ENCODE results near the gene DCTN2.
A peak's percentile ranks its signal among the peaks of the same experiment; 100 is the strongest.
"Not testable (repeated sequence)": the region's sequence is repeated elsewhere in the genome, so short reads cannot be mapped to it uniquely, and the experiment has no call there.

The DCTN2 gene

GRCh38 chr12:57590864-57591781 is 44.1 kb upstream of the DCTN2 start, which contains the start of gene PIP4K2C:
Gene PIP4K2C (plus strand): TSS chr12:57591192. CDS start chr12:57591290, 98 bp downstream.
- H3K9ac ChIP-seq (ENCODE audit: low read depth, low read length, poor library complexity): peak within 1 kb of the TSS; percentile 53
- H3K14ac ChIP-seq (ENCODE audit: low read length): no peak within 1 kb of the TSS
- H3K27me3 ChIP-seq (ENCODE audit: control insufficient read depth in 3 of 3, insufficient read depth in 3 of 3, low read depth in 1 of 3, low read length in 3 of 3): no peaks in the 10 kb centered on the region
- peak within 1 kb of the TSS; percentile 55 for H3K18ac ChIP-seq (ENCODE audit: low read length)
- no peaks in the 10 kb centered on the region for H3K9me3 ChIP-seq (replicated peaks in 1 of 2; ENCODE audit: control insufficient read depth in 2 of 2, insufficient read depth in 1 of 2, low read depth in 1 of 2, low read length in 2 of 2)
- H3K27ac ChIP-seq (replicated peaks; ENCODE audit: low read length): no peak within 1 kb of the TSS
- H3K79me1 ChIP-seq (ENCODE audit: low read depth, low read length): no peaks in the 10 kb centered on the region
- peak within 1 kb of the TSS; percentile 83 for H3K23ac ChIP-seq (ENCODE audit: low read depth, low read length, poor library complexity)
- WGBS, 2 donors (ENCODE audit: extremely low coverage in 2 of 2, insufficient read length in 2 of 2, insufficient replicate concordance in 1 of 2): no CpG with 5 or more reads among the region's 69 CpGs
- H3K36me3 ChIP-seq (replicated peaks in 1 of 2; ENCODE audit: control insufficient read depth in 2 of 2, insufficient read depth in 2 of 2, low read length in 2 of 2): peaks cover 2 to 12% of the 10 kb centered on the region in 2 donors
- H3K4me3 ChIP-seq (ENCODE audit: low read length in 2 of 2): peak within 1 kb of the TSS; percentile 77 to 93
- H3K4me1 ChIP-seq (ENCODE audit: control insufficient read depth in 2 of 2, insufficient read depth in 1 of 2, low read depth in 1 of 2, low read length in 2 of 2): peaks cover 5 to 6% of the 10 kb centered on the region in 2 donors
- H2AK5ac ChIP-seq (ENCODE audit: low read depth, low read length): no peak within 1 kb of the TSS
- H3K4ac ChIP-seq (ENCODE audit: low read length): no peak within 1 kb of the TSS
- H3K4me2 ChIP-seq (ENCODE audit: insufficient read depth, low read length, poor library complexity, severe bottlenecking): peak within 1 kb of the TSS; percentile 85
- H2BK5ac ChIP-seq (ENCODE audit: low read length): no peak within 1 kb of the TSS
- H2BK15ac ChIP-seq (ENCODE audit: low read length): no peak within 1 kb of the TSS
- DNase-seq (ENCODE audit: low spot score): peak; percentile 63
- no peak within 1 kb of the TSS for H2BK120ac ChIP-seq (ENCODE audit: low read depth, low read length)
- H4K8ac ChIP-seq (ENCODE audit: low read depth, low read length): no peak within 1 kb of the TSS
- peak within 1 kb of the TSS; percentile 97 for H2AFZ ChIP-seq (ENCODE audit: low read length)
- no peak within 1 kb of the TSS for H4K91ac ChIP-seq (ENCODE audit: low read depth, low read length, poor library complexity)
- no peak within 1 kb of the TSS for H2BK12ac ChIP-seq (ENCODE audit: low read length)

GRCh38 chr12:57590479-57590863 is 43.5 kb upstream of the DCTN2 start:
- no peaks in the 10 kb centered on the region for H3K79me1 ChIP-seq (ENCODE audit: low read depth, low read length)
- H4K91ac ChIP-seq (ENCODE audit: low read depth, low read length, poor library complexity): no peak overlapping the region
- H2BK15ac ChIP-seq (ENCODE audit: low read length): no peak overlapping the region
- WGBS, 2 donors (ENCODE audit: extremely low coverage in 2 of 2, insufficient read length in 2 of 2, insufficient replicate concordance in 1 of 2): no CpG with 5 or more reads among the region's 2 CpGs
- H3K27me3 ChIP-seq (ENCODE audit: control insufficient read depth in 3 of 3, insufficient read depth in 3 of 3, low read depth in 1 of 3, low read length in 3 of 3): no peaks in the 10 kb centered on the region
- peak overlapping the region; percentile 77 to 93 for H3K4me3 ChIP-seq (ENCODE audit: low read length in 2 of 2)
- no peak overlapping the region for H2BK120ac ChIP-seq (ENCODE audit: low read depth, low read length)
- peak overlapping the region; percentile 97 for H2AFZ ChIP-seq (ENCODE audit: low read length)
- H2BK12ac ChIP-seq (ENCODE audit: low read length): no peak overlapping the region
- H3K9me3 ChIP-seq (replicated peaks in 1 of 2; ENCODE audit: control insufficient read depth in 2 of 2, insufficient read depth in 1 of 2, low read depth in 1 of 2, low read length in 2 of 2): no peaks in the 10 kb centered on the region
- no peak overlapping the region for H4K8ac ChIP-seq (ENCODE audit: low read depth, low read length)
- H3K18ac ChIP-seq (ENCODE audit: low read length): no peak overlapping the region
- peaks cover 5 to 6% of the 10 kb centered on the region in 2 donors for H3K4me1 ChIP-seq (ENCODE audit: control insufficient read depth in 2 of 2, insufficient read depth in 1 of 2, low read depth in 1 of 2, low read length in 2 of 2)
- H3K27ac ChIP-seq (replicated peaks; ENCODE audit: low read length): no peak overlapping the region
- H2AK5ac ChIP-seq (ENCODE audit: low read depth, low read length): no peak overlapping the region
- H3K23ac ChIP-seq (ENCODE audit: low read depth, low read length, poor library complexity): no peak overlapping the region
- no peak overlapping the region for H3K4ac ChIP-seq (ENCODE audit: low read length)
- no peak overlapping the region for H3K9ac ChIP-seq (ENCODE audit: low read depth, low read length, poor library complexity)
- DNase-seq (ENCODE audit: low spot score): no peak
- H2BK5ac ChIP-seq (ENCODE audit: low read length): no peak overlapping the region
- no peak overlapping the region for H3K14ac ChIP-seq (ENCODE audit: low read length)
- H3K4me2 ChIP-seq (ENCODE audit: insufficient read depth, low read length, poor library complexity, severe bottlenecking): peak overlapping the region; percentile 85
- H3K36me3 ChIP-seq (replicated peaks in 1 of 2; ENCODE audit: control insufficient read depth in 2 of 2, insufficient read depth in 2 of 2, low read length in 2 of 2): peaks cover 0 to 6% of the 10 kb centered on the region in 2 donors

GRCh38 chr12:57588951-57589610 is 42.1 kb upstream of the DCTN2 start:
- H3K9ac ChIP-seq (ENCODE audit: low read depth, low read length, poor library complexity); H3K23ac ChIP-seq (ENCODE audit: low read depth, low read length, poor library complexity); H3K18ac ChIP-seq (ENCODE audit: low read length); H3K14ac ChIP-seq (ENCODE audit: low read length); H2AFZ ChIP-seq (ENCODE audit: low read length); H3K79me1 ChIP-seq (ENCODE audit: low read depth, low read length); H3K4me2 ChIP-seq (ENCODE audit: insufficient read depth, low read length, poor library complexity, severe bottlenecking); H4K91ac ChIP-seq (ENCODE audit: low read depth, low read length, poor library complexity); H3K9me3 ChIP-seq (replicated peaks in 1 of 2; ENCODE audit: control insufficient read depth in 2 of 2, insufficient read depth in 1 of 2, low read depth in 1 of 2, low read length in 2 of 2); H4K8ac ChIP-seq (ENCODE audit: low read depth, low read length); H2BK5ac ChIP-seq (ENCODE audit: low read length); H3K27ac ChIP-seq (replicated peaks; ENCODE audit: low read length); H2BK15ac ChIP-seq (ENCODE audit: low read length); H2BK120ac ChIP-seq (ENCODE audit: low read depth, low read length); H2AK5ac ChIP-seq (ENCODE audit: low read depth, low read length); H3K36me3 ChIP-seq (replicated peaks in 1 of 2; ENCODE audit: control insufficient read depth in 2 of 2, insufficient read depth in 2 of 2, low read length in 2 of 2); H3K4ac ChIP-seq (ENCODE audit: low read length); DNase-seq (ENCODE audit: low spot score); H3K27me3 ChIP-seq (ENCODE audit: control insufficient read depth in 3 of 3, insufficient read depth in 3 of 3, low read depth in 1 of 3, low read length in 3 of 3); H3K4me1 ChIP-seq (ENCODE audit: control insufficient read depth in 2 of 2, insufficient read depth in 1 of 2, low read depth in 1 of 2, low read length in 2 of 2); H2BK12ac ChIP-seq (ENCODE audit: low read length); H3K4me3 ChIP-seq (ENCODE audit: low read length in 2 of 2): not testable (repeated sequence)
- WGBS, 2 donors (ENCODE audit: extremely low coverage in 2 of 2, insufficient read length in 2 of 2, insufficient replicate concordance in 1 of 2): no CpG with 5 or more reads among the region's 15 CpGs

DNA sequence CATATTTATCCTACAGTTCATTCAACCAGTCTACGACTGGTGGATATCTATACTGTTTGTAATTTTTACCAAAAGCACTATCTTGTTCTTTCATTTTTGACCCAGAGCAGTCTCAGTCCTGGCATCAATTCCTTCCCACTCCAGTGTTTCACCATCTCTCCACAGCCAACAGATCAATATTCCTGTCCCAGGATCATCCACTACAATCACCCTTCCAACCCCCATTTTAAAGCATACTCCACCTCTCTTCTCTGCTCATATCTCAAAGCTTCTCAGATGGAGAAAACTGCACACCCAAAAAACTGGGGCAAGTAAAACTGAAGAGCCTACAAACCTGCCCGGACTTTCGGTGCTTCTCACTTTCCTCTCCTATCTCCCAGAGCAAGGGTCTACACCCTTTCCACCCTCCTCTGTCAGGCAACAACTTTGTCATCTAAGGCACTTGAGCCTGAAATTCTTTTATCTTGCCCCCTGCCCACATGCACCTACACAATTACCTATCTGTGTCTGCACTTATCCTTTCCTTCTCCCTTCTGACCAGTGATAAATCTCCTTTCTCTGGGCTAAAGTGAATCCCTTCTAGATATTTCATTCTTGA is 39.9 kb upstream of the DCTN2 start:
- Histone ChIP-seq H3K14ac (ENCODE audit: low read length) (no peak overlapping the region), H2BK12ac (ENCODE audit: low read length) (no peak overlapping the region), H3K4me2 (ENCODE audit: insufficient read depth, low read length, poor library complexity, severe bottlenecking) (no peak overlapping the region), H3K27ac (replicated peaks; ENCODE audit: low read length) (no peak overlapping the region), H3K9me3 (replicated peaks in 1 of 2; ENCODE audit: control insufficient read depth in 2 of 2, insufficient read depth in 1 of 2, low read depth in 1 of 2, low read length in 2 of 2) (no peaks in the 10 kb centered on the region), H3K79me1 (ENCODE audit: low read depth, low read length) (no peaks in the 10 kb centered on the region), H3K36me3 (replicated peaks in 1 of 2; ENCODE audit: control insufficient read depth in 2 of 2, insufficient read depth in 2 of 2, low read length in 2 of 2) (peaks cover 0 to 2% of the 10 kb centered on the region in 2 donors), H3K9ac (ENCODE audit: low read depth, low read length, poor library complexity) (no peak overlapping the region), H3K4me1 (ENCODE audit: control insufficient read depth in 2 of 2, insufficient read depth in 1 of 2, low read depth in 1 of 2, low read length in 2 of 2) (peaks cover 4% of the 10 kb centered on the region in 2 donors), H3K23ac (ENCODE audit: low read depth, low read length, poor library complexity) (no peak overlapping the region), H2BK120ac (ENCODE audit: low read depth, low read length) (no peak overlapping the region), H4K91ac (ENCODE audit: low read depth, low read length, poor library complexity) (no peak overlapping the region), H2BK5ac (ENCODE audit: low read length) (no peak overlapping the region), H2BK15ac (ENCODE audit: low read length) (no peak overlapping the region), H2AFZ (ENCODE audit: low read length) (no peak overlapping the region), H3K4me3 (ENCODE audit: low read length in 2 of 2) (no peak overlapping the region), H3K18ac (ENCODE audit: low read length) (no peak overlapping the region), H3K27me3 (ENCODE audit: control insufficient read depth in 3 of 3, insufficient read depth in 3 of 3, low read depth in 1 of 3, low read length in 3 of 3) (no peaks in the 10 kb centered on the region), H2AK5ac (ENCODE audit: low read depth, low read length) (no peak overlapping the region), H4K8ac (ENCODE audit: low read depth, low read length) (no peak overlapping the region), H3K4ac (ENCODE audit: low read length) (no peak overlapping the region)
- no CpG with 5 or more reads among the region's 3 CpGs for WGBS, 2 donors (ENCODE audit: extremely low coverage in 2 of 2, insufficient read length in 2 of 2, insufficient replicate concordance in 1 of 2)
- DNase-seq (ENCODE audit: low spot score): no peak

Measured in neuronal stem cell (in vitro differentiated cells).